Fibroblast of lung (primary cell): Measurements from ENCODE around the gene NIBAN1. TPM values are rescaled to one million over a fixed set of nuclear protein-coding genes. Genes with fewer than 3 reads are reported as not detected.

Experiments
- DNase-seq, 2 donors: peaks; one replicate each; pipeline versions ENCODE4 v3.0.0 to v3.0.0-alpha.2; 2010; ENCODE audit warnings: low read depth in 2 of 2
- H2AFZ ChIP-seq: 2 replicates; pipeline ENCODE4 v1.5.1; 2012; ENCODE audit warnings: low read length, control low read depth, inconsistent platforms
- H3K27ac ChIP-seq: 2 replicates; pipeline ENCODE4 v1.5.1; 2011; ENCODE audit warnings: low read length, control low read depth; ENCODE audit not compliant: insufficient read depth
- H3K27me3 ChIP-seq: 2 replicates; pipeline ENCODE4 v1.5.1; 2011; ENCODE audit warnings: mild to moderate bottlenecking, low read length; ENCODE audit not compliant: control insufficient read depth, insufficient read depth
- H3K36me3 ChIP-seq: 2 replicates; pipeline ENCODE4 v1.5.1; 2011; ENCODE audit warnings: low read length; ENCODE audit not compliant: control insufficient read depth, insufficient read depth
- H3K4me1 ChIP-seq: 2 replicates; pipeline ENCODE4 v1.5.1; 2011; ENCODE audit warnings: low read length; ENCODE audit not compliant: control insufficient read depth, insufficient read depth; ENCODE audit errors: extremely low read depth
- H3K4me2 ChIP-seq: 2 replicates; pipeline ENCODE4 v1.5.1; 2011; ENCODE audit warnings: low read length, control low read depth; ENCODE audit not compliant: insufficient read depth; ENCODE audit errors: extremely low read depth
- H3K4me3 ChIP-seq, 4 experiments: fragments of 200-600 bp in 1 of 4; sonication (generic) in 1 of 4; replicated peaks in 1 of 4; 2 replicates each; pipeline ENCODE4 v1.5.1; 2011 to 2016; ENCODE audit warnings: low read length in 4 of 4, low read depth in 3 of 4, mild to moderate bottlenecking in 3 of 4, control low read depth in 2 of 4, inconsistent platforms in 1 of 4, mixed read lengths in 1 of 4; ENCODE audit not compliant: insufficient read depth in 1 of 4; ENCODE audit errors: control extremely low read depth in 1 of 4
- H3K79me2 ChIP-seq: 2 replicates; pipeline ENCODE4 v1.5.1; 2012; ENCODE audit warnings: mild to moderate bottlenecking, low read length, inconsistent platforms; ENCODE audit not compliant: control insufficient read depth, insufficient read depth
- H3K9ac ChIP-seq: 2 replicates; pipeline ENCODE4 v1.5.1; 2011; ENCODE audit warnings: mild to moderate bottlenecking, low read length, control low read depth; ENCODE audit not compliant: insufficient read depth
- H3K9me3 ChIP-seq: 2 replicates; pipeline ENCODE4 v1.5.1; 2012; ENCODE audit warnings: low read depth, low read length; ENCODE audit not compliant: control insufficient read depth, insufficient read depth
- H4K20me1 ChIP-seq: 2 replicates; pipeline ENCODE4 v1.5.1; 2011; ENCODE audit warnings: low read length; ENCODE audit not compliant: control insufficient read depth, insufficient read depth; ENCODE audit errors: extremely low read depth
- CTCF ChIP-seq, 2 donors: IDR thresholded peaks in 1 of 2; conservative IDR thresholded peaks in 1 of 2; 1 replicate in 1 of 2; 2 replicates in 1 of 2; pipeline ENCODE4 v1.5.1; 2011 to 2012; ENCODE audit warnings: low read length in 2 of 2, control low read depth in 1 of 2, inconsistent platforms in 1 of 2, low read depth in 1 of 2, mild to moderate bottlenecking in 1 of 2
- EZH2 ChIP-seq: IDR thresholded peaks from 2 replicates; pipeline ENCODE4 v1.5.1; 2012; ENCODE audit warnings: low read length, control low read depth, mild to moderate bottlenecking; ENCODE audit errors: missing control alignments
- polyA plus RNA-seq, 2 donors: library from polyadenylated mRNA; depleted of rRNA in 1 of 2; stranded (reverse) in 1 of 2; unstranded in 1 of 2; fragments of >200 nt; gene quantifications; 2 replicates each; pipeline ENCODE4 v1.2.1, GENCODE V29; 2011 to 2012; ENCODE audit warnings: missing spikeins in 1 of 2
- total RNA-seq: library from RNA; depleted of rRNA; stranded (reverse); fragments of >200 nt; gene quantifications from 2 replicates; pipeline ENCODE4 v1.2.1, GENCODE V29; 2014

The NIBAN1 gene
- total and polyA plus RNA-seq, 2 donors (not counting 1 experiment from before 2014, with no cell fraction given): 11.9 to 122 TPM

- DNase-seq: peak in 1 of 2 donors; percentile 33
- Histone ChIP-seq H3K27ac (no peak overlapping the region), H3K27me3 (no peaks in the 10 kb centered on the region), H3K4me3 (no peak overlapping the region), H2AFZ (no peak overlapping the region), H3K9me3 (no peaks in the 10 kb centered on the region), H3K4me1 (peaks cover 7% of the 10 kb centered on the region), H3K4me2 (no peak overlapping the region), H4K20me1 (no peaks in the 10 kb centered on the region), H3K9ac (no peak overlapping the region), H3K36me3 (no peaks in the 10 kb centered on the region), H3K79me2 (no peaks in the 10 kb centered on the region)
- TF ChIP-seq EZH2 (no peak), CTCF (conservative IDR thresholded peaks at IDR 0.05 in 1 of 2, IDR thresholded peaks at IDR 0.05 in 1 of 2; ENCODE audit: low read depth in 1 of 2, low read length in 2 of 2) (peak in 1 of 2 donors; percentile 18)
Measured at GRCh38 chr1:184954232-184954995, 19.9 kb downstream of the NIBAN1 start.

GRCh38 chr1:184953600-184954219 lies 20.6 kb downstream of the NIBAN1 start:
- Histone ChIP-seq H3K9ac (no peak overlapping the region), H3K4me2 (no peak overlapping the region), H3K27me3 (no peaks in the 10 kb centered on the region), H3K36me3 (no peaks in the 10 kb centered on the region), H3K4me1 (peaks cover 3% of the 10 kb centered on the region), H3K4me3 (no peak overlapping the region), H2AFZ (no peak overlapping the region), H3K27ac (no peak overlapping the region), H3K79me2 (no peaks in the 10 kb centered on the region), H3K9me3 (no peaks in the 10 kb centered on the region), H4K20me1 (no peaks in the 10 kb centered on the region)
- peak in 1 of 2 donors; percentile 85 for DNase-seq
- TF ChIP-seq EZH2 (no peak), CTCF (conservative IDR thresholded peaks at IDR 0.05 in 1 of 2, IDR thresholded peaks at IDR 0.05 in 1 of 2; ENCODE audit: low read depth in 1 of 2, low read length in 2 of 2) (no peak)

GRCh38 chr1:184952428-184952827 lies 21.9 kb downstream of the NIBAN1 start:
- no peak for TF ChIP-seq EZH2
- no peak for TF ChIP-seq CTCF (conservative IDR thresholded peaks at IDR 0.05 in 1 of 2, IDR thresholded peaks at IDR 0.05 in 1 of 2; ENCODE audit: low read depth in 1 of 2, low read length in 2 of 2)
- Histone ChIP-seq H3K27me3 (no peaks in the 10 kb centered on the region), H3K36me3 (no peaks in the 10 kb centered on the region), H3K27ac (no peak overlapping the region), H3K9ac (no peak overlapping the region), H3K9me3 (no peaks in the 10 kb centered on the region), H2AFZ (no peak overlapping the region), H4K20me1 (no peaks in the 10 kb centered on the region), H3K4me3 (no peak overlapping the region), H3K79me2 (no peaks in the 10 kb centered on the region), H3K4me2 (no peak overlapping the region), H3K4me1 (peaks cover 3% of the 10 kb centered on the region)
- no peak for DNase-seq
